GM18868 (cell line): Measurements from ENCODE around the gene PTMS.

Experiments
- ATAC-seq: cut with Tn5 transposase; IDR thresholded peaks from one replicate; pipeline ENCODE4 v1.9.1; 2021; ENCODE audit warnings: mild to moderate bottlenecking, moderate library complexity; ENCODE audit not compliant: unreplicated experiment

PTMS gene

DNA sequence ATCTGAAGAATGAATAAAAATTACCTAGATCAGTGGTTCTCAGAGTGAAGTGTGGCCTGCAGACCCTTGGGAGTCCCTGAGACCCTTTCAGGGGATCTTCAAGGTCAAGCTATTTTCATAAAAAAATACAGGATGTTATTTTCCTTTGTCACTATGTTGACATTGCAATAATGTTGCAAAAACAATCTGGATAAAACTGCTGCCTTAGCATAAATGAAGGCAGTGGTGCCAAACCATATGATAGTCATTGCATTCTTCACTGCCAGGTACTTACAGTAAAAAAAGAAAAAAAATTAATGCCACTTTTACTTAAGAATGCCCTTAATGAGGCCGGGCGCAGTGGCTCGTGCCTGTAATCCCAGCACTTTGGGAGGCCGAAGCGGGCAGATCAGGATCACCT lies 21.1 kb downstream of the PTMS start:
- no peak for ATAC-seq

DNA sequence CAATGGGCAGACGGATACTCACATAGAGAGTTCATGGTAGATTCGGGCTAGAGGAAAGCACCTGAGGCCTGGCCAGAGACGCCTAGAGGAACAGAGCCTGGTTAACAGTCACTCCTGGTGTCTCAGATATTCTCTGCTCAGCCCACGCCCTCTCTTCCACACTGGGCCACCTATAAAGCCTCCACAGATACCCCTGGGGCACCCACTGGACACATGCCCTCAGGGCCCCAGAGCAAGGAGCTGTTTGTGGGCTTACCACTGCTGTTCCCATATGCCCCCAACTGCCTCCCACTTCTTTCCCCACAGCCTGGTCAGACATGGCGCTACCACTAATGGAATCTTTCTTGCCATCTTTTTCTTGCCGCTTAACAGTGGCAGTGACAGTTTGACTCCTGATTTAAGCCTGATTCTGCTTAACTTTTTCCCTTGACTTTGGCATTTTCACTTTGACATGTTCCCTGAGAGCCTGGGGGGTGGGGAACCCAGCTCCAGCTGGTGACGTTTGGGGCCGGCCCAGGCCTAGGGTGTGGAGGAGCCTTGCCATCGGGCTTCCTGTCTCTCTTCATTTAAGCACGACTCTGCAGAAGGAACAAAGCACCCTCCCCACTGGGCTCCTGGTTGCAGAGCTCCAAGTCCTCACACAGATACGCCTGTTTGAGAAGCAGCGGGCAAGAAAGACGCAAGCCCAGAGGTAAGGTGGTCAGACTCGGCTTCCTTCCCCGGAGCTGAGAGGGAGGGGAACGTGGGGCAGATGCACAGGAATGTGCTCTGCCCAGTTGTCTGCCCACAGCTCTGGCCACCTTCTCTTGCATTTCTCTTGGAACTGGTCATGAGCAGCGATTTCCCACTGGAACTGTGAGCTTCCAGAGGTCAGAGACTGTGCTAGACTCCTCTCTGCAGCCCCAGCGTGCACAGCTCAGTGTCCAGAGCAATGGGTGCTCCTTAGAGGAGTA lies 23.1 kb downstream of the PTMS start, which contains the start of gene CD4:
Gene CD4, plus strand, starts transcription at position 557 of the 953 bp plus-strand sequence. CDS start 10,611 bp downstream, outside the sequence.
- ATAC-seq = no peak

DNA sequence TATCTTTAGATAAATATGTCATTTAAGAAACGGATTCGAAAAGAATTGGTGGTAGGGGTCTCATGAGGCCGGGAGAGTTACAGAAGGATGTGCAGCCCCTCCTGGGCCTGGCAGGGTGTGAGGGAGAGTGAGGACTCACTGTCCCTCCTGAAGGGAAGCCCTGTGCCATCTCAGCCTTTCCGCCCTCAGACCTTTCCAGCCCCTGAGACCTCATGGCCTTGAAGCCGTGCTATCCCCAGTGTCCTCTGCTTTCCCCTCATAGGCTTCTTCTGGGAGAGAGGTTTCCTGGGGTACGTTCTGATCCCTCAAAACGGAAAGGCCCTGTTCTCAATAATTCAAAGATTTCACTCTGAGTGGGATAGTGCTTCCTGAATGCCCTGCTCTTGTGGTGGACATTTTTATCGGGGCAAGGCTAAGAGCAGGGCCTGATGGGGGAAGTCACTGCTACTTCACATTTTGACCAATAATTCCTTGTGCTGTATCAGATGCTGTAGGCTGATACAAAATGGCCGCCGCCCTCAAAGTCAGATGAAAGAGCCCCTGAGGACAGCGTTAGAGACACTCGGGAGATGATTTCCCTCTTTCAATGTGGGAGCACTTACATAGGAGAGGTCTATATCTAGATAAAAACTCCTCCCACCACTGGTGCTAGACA lies 24.5 kb downstream of the PTMS start:
- no peak for ATAC-seq

GRCh38 chr12:6791931-6792520 lies 25.9 kb downstream of the PTMS start:
- no peak for ATAC-seq

GRCh38 chr12:6792522-6793201 lies 26.5 kb downstream of the PTMS start:
- peak; percentile 50 for ATAC-seq

- no peak for ATAC-seq
These were observed 28.9 kb downstream of the PTMS start for GRCh38 chr12:6795088-6795487.

DNA sequence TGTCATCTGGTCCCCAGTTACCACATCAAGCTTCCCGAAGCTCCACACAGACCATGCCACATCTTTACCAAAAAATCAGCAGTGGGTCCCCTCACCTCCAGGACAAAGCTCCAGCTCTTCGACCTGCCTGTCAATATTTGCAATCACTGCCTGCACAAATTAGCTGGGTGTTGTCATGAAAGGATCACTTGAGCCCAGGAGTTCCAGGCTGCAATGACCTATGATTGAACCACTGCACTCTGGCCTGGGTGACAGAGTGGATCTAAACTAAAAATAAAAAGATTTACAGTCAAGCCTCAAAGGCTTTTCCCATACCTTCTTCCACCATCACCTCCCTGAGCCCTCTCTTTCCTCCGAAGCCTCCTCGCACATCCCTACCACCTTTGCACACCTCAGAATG lies 30.4 kb downstream of the PTMS start:
- no peak for ATAC-seq

DNA sequence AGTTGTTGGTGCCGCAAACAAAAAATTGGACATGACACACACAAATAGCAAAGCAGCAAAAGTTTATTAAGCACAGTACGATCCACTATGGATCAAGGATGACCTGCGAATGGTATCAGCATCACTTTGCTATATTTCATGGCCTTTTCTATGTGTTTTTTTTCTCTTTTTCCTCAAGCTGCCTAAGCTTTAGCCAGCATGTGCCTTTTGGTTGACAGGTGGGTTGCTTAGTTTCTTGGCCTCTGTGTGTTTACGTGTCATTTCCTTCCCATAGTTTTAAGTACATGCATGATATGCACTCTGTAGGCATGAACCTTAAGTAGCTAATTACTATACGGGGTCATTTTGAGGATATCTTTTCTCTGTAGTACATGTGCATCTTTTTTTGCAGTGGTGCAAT lies 33.0 kb downstream of the PTMS start:
- no peak for ATAC-seq

GRCh38 chr12:6807170-6807569 lies 41.0 kb downstream of the PTMS start:
- no peak for ATAC-seq

- ATAC-seq = no peak
These were observed 42.9 kb downstream of the PTMS start for GRCh38 chr12:6809056-6809455.

DNA sequence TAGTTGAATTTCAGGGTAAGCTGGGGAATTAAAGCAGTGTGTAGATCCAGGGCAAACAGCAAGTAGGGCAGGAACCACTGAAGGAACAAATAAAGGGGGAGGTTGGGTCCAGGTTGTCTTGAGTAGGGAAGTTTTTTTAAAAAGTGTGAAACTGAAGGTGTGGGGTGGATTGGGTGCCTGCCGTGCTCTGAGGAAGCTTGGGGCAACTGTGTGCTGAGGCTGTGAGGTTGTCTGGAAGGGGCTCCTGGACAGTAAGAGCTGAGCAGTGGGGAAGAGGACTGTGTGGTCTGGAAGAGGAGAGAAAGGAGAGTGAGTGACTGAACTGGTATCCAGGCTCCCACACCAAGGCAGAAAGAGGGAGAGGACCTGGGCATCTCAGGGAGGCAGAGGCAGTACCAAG lies 44.6 kb downstream of the PTMS start:
- ATAC-seq = no peak

- no peak for ATAC-seq
These were observed 47.2 kb downstream of the PTMS start for GRCh38 chr12:6813363-6813762.

- no peak for ATAC-seq
These were observed 50.4 kb downstream of the PTMS start for GRCh38 chr12:6816598-6816997.

DNA sequence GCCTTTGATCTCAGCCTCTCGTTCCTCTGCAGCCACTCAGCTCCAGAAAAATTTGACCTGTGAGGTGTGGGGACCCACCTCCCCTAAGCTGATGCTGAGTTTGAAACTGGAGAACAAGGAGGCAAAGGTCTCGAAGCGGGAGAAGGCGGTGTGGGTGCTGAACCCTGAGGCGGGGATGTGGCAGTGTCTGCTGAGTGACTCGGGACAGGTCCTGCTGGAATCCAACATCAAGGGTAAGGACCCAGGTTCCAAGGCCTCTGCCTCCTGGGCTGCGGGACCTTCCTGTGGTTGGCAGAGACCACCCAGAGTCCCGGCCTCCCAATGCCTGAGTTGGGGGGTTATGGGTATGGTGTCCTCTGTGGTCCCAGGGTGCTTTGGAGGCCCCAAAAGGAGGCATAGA lies 50.9 kb downstream of the PTMS start:
- no peak for ATAC-seq

DNA sequence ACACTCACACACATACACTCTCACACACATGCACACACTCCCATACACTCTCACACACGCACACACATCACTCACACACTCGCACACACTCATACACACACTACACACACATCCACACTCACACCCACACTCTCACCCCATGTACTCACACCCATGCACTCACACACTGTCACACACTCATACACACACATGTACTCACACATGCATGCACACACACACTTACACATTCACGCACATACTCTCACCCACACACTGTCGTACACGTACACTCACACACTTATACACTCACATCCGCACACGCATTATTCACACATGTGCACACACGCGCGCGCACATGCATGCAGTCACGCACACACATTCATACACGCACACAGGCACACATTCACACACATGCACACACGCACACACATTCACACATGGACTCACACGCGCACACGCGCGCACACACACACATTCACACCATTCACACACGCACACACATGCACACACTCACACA lies 51.5 kb downstream of the PTMS start:
- no peak for ATAC-seq

- ATAC-seq = no peak
These were observed 52.1 kb downstream of the PTMS start for GRCh38 chr12:6818222-6818621.

- no peak for ATAC-seq
These were observed 52.5 kb downstream of the PTMS start for GRCh38 chr12:6818645-6819044.

- ATAC-seq = no peak
These were observed 53.2 kb downstream of the PTMS start for GRCh38 chr12:6819106-6820030.

DNA sequence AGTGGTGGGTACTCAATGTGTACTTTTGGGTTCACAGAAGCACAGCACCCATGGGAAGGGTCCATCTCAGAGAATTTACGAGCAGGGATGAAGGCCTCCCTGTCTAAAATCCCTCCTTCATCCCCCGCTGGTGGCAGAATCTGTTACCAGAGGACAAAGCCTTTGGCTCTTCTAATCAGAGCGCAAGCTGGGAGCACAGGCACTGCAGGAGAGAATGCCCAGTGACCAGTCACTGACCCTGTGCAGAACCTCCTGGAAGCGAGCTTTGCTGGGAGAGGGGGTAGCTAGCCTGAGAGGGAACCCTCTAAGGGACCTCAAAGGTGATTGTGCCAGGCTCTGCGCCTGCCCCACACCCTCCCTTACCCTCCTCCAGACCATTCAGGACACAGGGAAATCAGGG lies 54.0 kb downstream of the PTMS start:
- no peak for ATAC-seq
